Chondrocyte (in vitro differentiated cells): ENCODE results near the gene MEGF6. TPM values are rescaled to one million over a fixed set of nuclear protein-coding genes. Genes with fewer than 3 reads are reported as not detected.

Experiments
- DNase-seq: peaks from one replicate; pipeline ENCODE4 v3.0.0; 2021; ENCODE audit warnings: mixed read lengths, low spot score
- H3K27ac Mint-ChIP-seq: one replicate; pipeline ENCODE4 v1.8.0; 2021; ENCODE audit warnings: mild to moderate bottlenecking, moderate library complexity, mixed read lengths; ENCODE audit not compliant: unreplicated experiment
- H3K27me3 Mint-ChIP-seq: 2 replicates; pipeline ENCODE4 v1.8.0; 2021; ENCODE audit warnings: low read depth, mixed read lengths
- H3K36me3 Mint-ChIP-seq: 2 replicates; pipeline ENCODE4 v1.8.0; 2021; ENCODE audit warnings: low read depth, mixed read lengths
- H3K4me1 Mint-ChIP-seq: 2 replicates; pipeline ENCODE4 v1.8.0; 2021; ENCODE audit warnings: low read depth, mild to moderate bottlenecking, mixed read lengths
- H3K4me3 Mint-ChIP-seq: one replicate; pipeline ENCODE4 v1.8.0; 2021; ENCODE audit warnings: mild to moderate bottlenecking, moderate library complexity, mixed read lengths; ENCODE audit not compliant: unreplicated experiment
- H3K9me3 Mint-ChIP-seq: 2 replicates; pipeline ENCODE4 v1.8.0; 2021; ENCODE audit warnings: low read depth, mixed read lengths
- total RNA-seq: library from RNA; stranded (reverse); gene quantifications from 3 replicates; pipeline ENCODE4 v1.2.1, GENCODE V29; 2021
- TF ChIP-seq, protein P1 (sequence below): fragments of 200-600 bp; sonication (generic); IDR thresholded peaks from 2 replicates; pipeline ENCODE4 v1.5.0; 2021; ENCODE audit warnings: antibody characterized with exemption, mild to moderate bottlenecking, moderate library complexity

MEGF6 gene
- total RNA-seq, 1 donor from 2014 or later: 328 TPM

DNA sequence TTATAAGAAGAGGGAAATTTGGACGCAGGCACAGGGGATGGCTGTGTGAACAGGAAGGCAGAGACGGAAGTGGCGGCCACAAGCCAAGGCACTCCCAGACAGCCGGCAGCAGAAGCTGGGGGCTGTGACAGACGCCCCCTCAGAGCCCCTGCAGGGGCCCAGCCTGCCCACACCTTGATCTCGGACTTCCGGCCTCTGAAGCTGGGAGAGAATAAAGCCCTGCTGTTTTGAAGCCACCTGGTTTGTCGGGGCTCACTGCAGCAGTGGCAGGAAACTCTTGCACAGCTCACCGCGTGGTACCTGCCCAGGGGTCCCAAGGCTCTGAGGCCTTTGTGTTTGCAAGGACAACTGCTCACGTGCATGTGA is 13.7 kb downstream of the MEGF6 start:
- no peaks in the 10 kb centered on the region for H3K9me3 Mint-ChIP-seq
- DNase-seq: no peak
- no peaks in the 10 kb centered on the region for H3K4me1 Mint-ChIP-seq
- H3K27me3 Mint-ChIP-seq: peaks cover 4% of the 10 kb centered on the region
- H3K27ac Mint-ChIP-seq: no peak overlapping the region
- H3K4me3 Mint-ChIP-seq: no peak overlapping the region
- TF ChIP-seq, protein P1, sequence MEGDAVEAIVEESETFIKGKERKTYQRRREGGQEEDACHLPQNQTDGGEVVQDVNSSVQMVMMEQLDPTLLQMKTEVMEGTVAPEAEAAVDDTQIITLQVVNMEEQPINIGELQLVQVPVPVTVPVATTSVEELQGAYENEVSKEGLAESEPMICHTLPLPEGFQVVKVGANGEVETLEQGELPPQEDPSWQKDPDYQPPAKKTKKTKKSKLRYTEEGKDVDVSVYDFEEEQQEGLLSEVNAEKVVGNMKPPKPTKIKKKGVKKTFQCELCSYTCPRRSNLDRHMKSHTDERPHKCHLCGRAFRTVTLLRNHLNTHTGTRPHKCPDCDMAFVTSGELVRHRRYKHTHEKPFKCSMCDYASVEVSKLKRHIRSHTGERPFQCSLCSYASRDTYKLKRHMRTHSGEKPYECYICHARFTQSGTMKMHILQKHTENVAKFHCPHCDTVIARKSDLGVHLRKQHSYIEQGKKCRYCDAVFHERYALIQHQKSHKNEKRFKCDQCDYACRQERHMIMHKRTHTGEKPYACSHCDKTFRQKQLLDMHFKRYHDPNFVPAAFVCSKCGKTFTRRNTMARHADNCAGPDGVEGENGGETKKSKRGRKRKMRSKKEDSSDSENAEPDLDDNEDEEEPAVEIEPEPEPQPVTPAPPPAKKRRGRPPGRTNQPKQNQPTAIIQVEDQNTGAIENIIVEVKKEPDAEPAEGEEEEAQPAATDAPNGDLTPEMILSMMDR: no peak
- H3K36me3 Mint-ChIP-seq: no peaks in the 10 kb centered on the region

DNA sequence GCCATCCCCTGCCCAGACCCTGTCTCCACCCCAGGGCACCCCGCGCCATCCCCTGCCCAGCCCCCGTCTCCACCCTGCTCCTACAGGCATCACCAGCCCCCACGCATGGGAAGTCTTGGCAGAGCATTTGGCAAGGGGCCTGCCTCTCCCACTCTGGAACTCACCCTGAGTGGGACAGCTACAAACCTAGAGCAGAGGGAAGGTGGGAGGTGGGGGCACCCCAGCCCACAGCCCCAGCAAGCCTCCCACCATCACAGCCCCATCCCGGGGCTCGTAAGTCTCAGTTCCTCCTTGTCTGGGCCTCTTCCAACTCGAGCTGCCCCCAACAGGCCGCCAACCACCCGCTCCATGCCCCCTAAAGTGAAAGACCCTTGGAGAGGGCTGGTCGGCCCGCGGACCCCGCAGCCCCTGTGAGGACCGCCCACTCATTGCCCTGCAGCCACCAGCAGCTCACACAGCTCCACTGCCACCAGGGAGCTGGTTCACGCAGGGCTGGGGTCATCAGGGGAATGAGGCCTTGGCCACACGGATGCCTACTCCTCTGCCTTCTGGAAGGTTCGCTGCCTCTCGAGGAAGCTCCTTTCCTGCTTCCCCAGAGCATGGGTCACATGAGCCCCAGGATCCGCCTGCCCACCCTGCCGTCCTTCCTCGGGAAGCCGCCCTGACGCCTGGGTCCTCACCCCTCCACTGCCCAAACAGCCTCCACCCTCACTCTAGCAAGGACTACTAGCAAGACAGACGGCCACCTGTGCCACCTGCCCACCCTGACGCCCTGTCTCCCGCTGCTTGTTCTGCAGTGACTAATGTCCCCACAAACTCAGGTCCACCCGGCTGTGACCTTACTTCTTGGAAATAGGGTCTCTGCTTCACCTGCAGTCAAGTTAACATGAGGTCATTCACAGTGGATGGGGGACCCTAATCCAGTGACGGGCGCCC is 14.4 kb downstream of the MEGF6 start:
- Mint-ChIP-seq H3K36me3 (no peaks in the 10 kb centered on the region), H3K9me3 (no peaks in the 10 kb centered on the region), H3K27ac (no peak overlapping the region), H3K4me1 (no peaks in the 10 kb centered on the region), H3K4me3 (no peak overlapping the region), H3K27me3 (peaks cover 4% of the 10 kb centered on the region)
- DNase-seq: no peak
- TF ChIP-seq, protein P1: no peak

DNA sequence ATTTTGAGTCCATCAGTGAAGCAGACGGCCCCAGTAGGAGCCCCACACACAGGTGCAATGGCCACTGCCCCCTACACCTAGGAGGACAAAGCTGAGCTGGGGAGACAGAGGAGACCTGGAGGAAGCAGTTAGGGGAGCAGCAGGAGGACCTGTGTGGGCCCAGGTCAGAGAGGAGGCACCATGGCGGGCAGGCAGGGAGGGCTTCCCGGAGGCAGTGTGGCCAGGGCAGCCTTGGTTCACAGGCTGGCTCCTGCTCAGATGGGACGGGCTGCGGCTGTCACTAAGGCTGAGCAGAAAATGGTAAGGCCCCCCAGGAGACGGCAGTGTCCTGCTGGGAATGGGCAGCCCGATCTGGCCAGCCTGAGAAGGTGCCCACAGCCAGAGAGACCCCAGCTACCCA is 15.4 kb downstream of the MEGF6 start:
- H3K27ac Mint-ChIP-seq: no peak overlapping the region
- H3K9me3 Mint-ChIP-seq: no peaks in the 10 kb centered on the region
- H3K4me3 Mint-ChIP-seq: no peak overlapping the region
- H3K36me3 Mint-ChIP-seq: no peaks in the 10 kb centered on the region
- TF ChIP-seq, protein P1: no peak
- H3K27me3 Mint-ChIP-seq: peaks cover 4% of the 10 kb centered on the region
- no peak for DNase-seq
- no peaks in the 10 kb centered on the region for H3K4me1 Mint-ChIP-seq

DNA sequence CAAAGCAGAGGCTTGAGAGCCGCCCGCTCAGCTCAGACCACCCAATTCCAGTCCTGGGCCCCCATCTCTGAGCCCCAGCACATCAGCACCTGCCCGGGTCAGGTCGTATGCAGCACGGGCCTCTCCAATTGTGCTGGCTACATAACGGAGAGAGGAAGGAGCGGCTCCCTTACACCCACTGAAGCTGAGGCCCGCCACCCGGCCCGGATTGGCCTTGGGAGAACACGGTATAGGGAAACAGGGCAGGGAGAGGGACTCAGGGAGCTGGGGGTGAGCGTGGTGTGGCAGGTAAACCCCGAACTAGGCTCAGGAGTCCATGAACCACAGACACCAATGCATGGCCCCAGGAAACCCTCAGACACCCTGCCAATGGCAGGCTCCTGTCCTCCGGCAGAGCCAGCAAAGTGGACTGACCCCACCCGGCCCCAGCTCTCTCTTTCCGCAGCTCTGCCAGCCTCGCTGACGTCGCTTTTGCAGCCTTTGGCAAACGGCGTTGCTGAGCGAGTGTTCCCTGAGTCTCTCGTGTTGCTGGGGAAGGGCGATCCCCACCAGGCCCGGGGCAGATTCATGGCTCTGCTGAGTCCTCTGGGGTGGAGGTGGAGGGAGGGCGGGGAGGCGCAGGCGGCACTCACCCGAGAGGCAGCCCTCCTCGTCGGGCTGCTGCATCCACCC is 16.5 kb downstream of the MEGF6 start:
- H3K36me3 Mint-ChIP-seq: no peaks in the 10 kb centered on the region
- no peak overlapping the region for H3K27ac Mint-ChIP-seq
- H3K4me3 Mint-ChIP-seq: no peak overlapping the region
- TF ChIP-seq, protein P1: no peak
- H3K27me3 Mint-ChIP-seq: peaks cover 4% of the 10 kb centered on the region
- DNase-seq: no peak
- peaks cover 8% of the 10 kb centered on the region for H3K4me1 Mint-ChIP-seq
- no peaks in the 10 kb centered on the region for H3K9me3 Mint-ChIP-seq

DNA sequence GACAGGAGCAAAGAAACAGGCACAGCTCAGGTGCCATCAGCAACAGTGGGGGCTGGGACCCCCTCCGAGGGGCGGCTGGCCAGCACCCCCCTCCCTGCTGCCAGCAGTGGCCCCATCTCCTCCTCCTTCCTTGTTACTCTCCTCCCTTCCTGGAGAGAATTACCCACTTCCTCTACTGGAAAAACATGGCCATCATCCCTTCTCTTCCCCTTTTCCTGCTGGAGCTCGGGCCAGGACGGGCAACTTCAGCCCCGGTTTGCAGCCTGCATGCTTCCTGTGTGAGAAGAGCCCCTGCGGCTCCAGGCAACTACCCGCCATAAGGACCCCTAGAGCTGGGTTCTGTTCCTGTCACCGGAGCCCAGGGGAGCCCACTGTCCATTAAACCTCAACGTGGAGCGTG is 17.6 kb downstream of the MEGF6 start:
- DNase-seq: no peak
- Mint-ChIP-seq H3K4me3 (no peak overlapping the region), H3K9me3 (no peaks in the 10 kb centered on the region), H3K4me1 (peaks cover 8% of the 10 kb centered on the region), H3K27me3 (peaks cover 4% of the 10 kb centered on the region), H3K36me3 (no peaks in the 10 kb centered on the region), H3K27ac (no peak overlapping the region)
- TF ChIP-seq, protein P1: no peak
